GM18502 (cell line): ENCODE data around the gene OR8S1.
"Not testable (repeated sequence)": the region's sequence is repeated elsewhere in the genome, so short reads cannot be mapped to it uniquely, and the experiment has no call there.

Experiments used
- ATAC-seq: cut with Tn5 transposase; IDR thresholded peaks from one replicate; pipeline ENCODE4 v1.9.1; 2021; ENCODE audit warnings: mild to moderate bottlenecking; ENCODE audit not compliant: unreplicated experiment, poor library complexity

OR8S1 gene

DNA sequence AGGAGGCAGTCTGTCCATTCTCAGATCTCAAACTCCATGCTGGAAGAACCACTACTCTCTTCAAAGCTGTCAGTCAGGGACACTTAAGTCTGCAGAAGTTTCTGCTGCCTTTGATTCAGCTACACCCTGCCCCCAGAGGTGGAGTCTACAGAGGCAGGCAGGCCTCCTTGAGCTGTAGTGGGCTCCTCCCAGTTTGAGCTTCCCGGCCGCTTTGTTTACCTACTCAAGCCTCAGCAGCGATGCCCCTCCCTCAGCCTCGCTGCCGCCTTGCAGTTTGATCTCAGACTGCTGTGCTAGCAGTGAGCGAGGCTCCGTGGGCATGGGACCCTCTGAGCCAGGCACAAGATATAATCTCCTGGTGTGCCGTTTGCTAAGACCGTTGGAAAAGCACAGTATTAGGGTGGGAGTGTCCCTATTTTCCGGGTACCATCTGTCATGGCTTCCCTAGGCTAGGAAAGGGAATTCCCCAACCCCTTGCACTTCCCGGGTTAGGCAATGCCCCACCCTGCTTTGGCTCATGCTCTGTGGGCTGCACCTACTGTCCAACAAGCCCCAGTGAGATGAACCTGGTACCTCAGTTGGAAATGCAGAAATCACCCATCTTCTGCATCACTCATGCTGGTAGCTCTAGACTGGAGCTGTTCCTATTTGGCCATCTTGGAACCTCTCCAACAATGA is 28.4 kb downstream of the OR8S1 start:
- ATAC-seq: not testable (repeated sequence)

DNA sequence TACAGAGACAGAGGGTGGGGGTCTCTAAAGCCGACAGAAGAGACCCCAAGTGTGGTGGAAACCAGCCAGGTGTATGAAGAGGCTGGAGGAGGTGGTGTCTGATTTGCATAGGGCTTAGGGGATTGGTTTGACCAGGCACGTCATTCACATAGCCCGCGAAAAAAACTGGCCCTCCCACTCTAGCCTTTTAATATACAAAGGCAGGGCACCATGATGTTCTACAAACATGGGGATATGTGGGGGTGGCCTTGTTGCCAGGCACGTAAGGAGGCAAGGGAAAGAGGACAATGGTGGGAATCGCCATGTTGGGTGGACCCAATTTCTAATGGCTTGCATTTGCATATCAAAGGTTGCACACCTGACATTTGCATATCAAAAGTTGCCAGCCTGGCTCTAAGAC is 31.2 kb downstream of the OR8S1 start:
- no peak for ATAC-seq

DNA sequence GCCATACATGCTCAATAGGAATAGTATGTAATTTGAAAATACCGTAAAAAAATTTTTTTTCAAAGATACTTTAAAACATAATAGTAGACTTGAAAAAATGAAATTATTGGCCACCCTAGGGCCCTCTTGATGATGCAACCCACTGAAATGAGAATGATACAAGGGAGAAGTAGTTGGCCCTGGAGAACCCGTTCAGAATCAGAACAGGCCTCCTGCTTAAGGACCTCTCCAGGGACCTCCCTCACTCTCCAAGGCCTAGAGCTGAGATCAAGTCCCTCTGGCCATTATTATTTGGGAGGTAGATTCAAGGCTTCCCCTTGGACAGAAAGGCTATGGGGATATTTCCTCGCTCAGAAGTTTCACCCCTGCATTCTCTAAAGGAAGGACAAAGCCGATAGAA is 32.5 kb downstream of the OR8S1 start:
- ATAC-seq: no peak

DNA sequence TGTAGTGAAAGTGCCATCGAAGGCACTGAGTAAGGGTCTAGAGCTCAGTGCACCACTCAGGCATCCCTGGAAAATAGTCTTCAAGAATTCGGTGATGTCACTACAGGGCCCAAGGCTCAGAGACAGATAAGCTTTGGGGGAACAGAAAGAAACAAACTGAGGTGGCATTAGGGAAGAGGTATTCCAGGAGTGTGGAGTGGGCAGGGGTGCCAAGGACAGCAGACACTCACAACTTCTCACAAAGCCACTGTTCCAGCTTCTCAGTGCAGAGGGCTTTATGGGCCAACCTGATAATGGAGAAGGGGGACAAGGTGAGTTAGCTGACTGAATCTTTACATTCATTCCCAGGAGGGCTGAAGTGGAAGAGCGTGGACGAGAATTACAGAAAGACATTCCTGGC is 42.3 kb downstream of the OR8S1 start:
- ATAC-seq: no peak

DNA sequence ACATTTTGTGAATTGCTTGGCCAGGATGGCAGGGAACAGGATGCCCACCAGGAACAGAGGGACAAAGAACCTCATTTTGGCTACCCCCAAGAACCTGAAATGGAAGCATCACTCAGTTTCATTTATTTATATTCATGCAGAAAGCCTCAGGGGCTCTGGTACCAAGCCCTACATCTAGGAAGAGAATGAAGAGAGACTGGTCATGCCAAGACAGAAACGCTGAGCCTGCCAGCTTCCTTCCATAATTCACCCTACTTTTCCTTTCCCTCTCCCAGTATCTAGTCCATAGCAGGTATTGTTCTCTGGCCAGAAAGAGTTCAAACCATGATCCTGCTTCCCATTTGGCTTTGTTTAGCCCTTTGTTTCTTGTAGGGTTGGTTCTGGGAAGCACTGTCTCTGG is 44.5 kb downstream of the OR8S1 start, which contains the start of gene LALBA:
LALBA (minus strand) TSS at position 101 of the 400 bp plus-strand sequence; CDS start at position 75, 26 bp downstream.
- no peak for ATAC-seq

DNA sequence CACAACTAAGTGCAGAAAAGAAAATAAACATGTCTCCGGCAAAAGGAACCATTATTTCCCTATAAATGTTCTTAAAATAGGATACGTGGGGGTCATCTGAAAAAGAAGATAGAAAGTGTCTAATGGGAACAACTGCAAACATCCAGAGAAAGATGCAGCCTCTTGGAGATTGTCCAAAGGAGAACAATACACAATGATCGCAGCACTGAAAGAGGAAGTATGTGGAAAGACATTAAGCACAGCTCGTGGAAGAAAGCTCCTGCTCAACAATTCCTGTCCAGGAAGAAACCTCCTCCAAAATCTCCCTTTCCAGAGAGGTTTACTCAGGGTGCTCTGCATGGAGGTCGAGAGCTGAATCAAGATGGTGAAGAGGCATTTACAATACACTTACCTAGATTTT is 46.9 kb downstream of the OR8S1 start:
- ATAC-seq: no peak
